Activated CD8-positive, alpha-beta memory T cell treated with anti-CD3 and anti-CD28 coated beads for 1 hour (primary cell): ENCODE results near the gene OR52N2.

Experiments
- DNase-seq, 2 donors: peaks; one replicate each; pipeline ENCODE4 v3.0.0-alpha.2; 2020; ENCODE audit warnings: low read depth in 1 of 2; ENCODE audit errors: extremely low read depth in 1 of 2

Gene OR52N2

GRCh38 chr11:5808500-5809121 lies at the start of gene OR52N2:
Gene OR52N2 (plus strand): TSS chr11:5808924. CDS start chr11:5820336, 11,412 bp downstream.
- peak; percentile 25 to 48 for DNase-seq

- DNase-seq: no peak
These were observed 41.7 kb upstream of the OR52N2 start for GRCh38 chr11:5767056-5767455.

DNA sequence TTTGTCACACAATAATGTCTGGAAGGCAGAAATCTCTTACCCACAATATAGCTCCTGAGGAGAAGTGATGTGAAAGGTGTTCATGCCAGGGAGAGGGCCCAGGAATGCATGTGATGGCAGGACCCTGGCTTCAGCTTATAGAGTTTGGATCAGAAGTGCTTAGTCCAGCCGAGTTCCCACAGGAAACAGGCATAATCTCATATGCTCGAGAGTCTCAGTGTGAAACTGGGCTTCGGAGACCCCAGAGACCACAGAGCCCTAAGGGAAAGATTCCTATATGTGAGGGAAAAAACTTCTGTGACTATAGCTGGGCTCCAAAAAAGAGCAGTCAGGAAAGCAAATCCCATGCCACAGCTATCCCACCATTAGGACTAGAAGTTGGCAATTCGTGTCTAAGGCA lies 25.5 kb upstream of the OR52N2 start, which contains the start of gene OR52N5:
Gene OR52N5, minus strand, starts transcription at position 101 of the 400 bp plus-strand sequence. CDS start 4,721 bp downstream, outside the sequence.
- DNase-seq: no peak

- no peak for DNase-seq
These were observed 17.6 kb upstream of the OR52N2 start, which contains the start of gene OR52N1 for GRCh38 chr11:5791165-5791564. Gene OR52N1 (minus strand): TSS chr11:5791265. CDS start chr11:5788816, 2,449 bp downstream.

DNA sequence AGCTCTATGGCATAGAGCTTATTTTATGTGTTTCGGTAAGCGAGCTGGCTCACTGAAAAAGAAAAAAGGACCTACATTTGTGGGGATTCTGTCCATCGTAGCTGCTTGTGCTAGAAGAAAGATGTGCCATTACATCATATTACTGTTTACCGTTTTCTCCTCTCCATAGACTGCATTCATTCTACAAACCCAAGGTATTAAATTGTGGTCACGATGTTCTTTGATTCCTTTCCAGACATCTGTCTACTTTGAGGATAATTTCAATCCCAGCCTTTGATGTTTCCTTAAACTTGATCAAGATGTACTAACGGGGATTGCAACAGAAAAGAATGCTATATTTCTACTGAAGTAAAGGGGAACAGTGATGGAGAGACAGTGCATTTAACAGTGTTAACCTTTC lies 12.2 kb upstream of the OR52N2 start:
- no peak for DNase-seq

- no peak for DNase-seq
These were observed 4.7 kb upstream of the OR52N2 start for GRCh38 chr11:5803982-5804381.

GRCh38 chr11:5807580-5807979 lies 1.1 kb upstream of the OR52N2 start:
- no peak for DNase-seq

DNA sequence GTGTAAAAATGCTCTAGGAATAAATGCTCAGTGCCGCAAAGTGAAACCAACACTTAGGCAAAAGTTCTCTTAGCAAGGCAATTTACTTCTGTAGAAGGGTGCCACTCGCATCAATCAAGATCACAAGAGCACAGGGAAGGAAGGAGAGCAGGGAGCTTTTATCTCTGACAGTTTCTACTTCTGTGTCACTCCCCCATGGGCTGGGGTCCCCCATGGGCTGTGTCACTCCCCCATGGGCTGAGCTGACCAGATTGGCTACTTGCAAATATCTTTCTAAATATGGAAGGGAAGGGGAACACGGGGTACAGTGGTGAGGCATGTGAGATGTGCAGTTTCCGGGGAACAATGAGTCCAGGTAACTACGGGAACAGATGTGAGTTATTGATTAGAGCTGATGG lies 397 bp downstream of the OR52N2 start:
- DNase-seq: no peak

- DNase-seq: no peak
These were observed 1.4 kb downstream of the OR52N2 start for GRCh38 chr11:5809905-5810795.

GRCh38 chr11:5815534-5815933 lies 6.8 kb downstream of the OR52N2 start:
- DNase-seq: no peak

GRCh38 chr11:5818245-5818886 lies 9.6 kb downstream of the OR52N2 start:
- DNase-seq: no peak

DNA sequence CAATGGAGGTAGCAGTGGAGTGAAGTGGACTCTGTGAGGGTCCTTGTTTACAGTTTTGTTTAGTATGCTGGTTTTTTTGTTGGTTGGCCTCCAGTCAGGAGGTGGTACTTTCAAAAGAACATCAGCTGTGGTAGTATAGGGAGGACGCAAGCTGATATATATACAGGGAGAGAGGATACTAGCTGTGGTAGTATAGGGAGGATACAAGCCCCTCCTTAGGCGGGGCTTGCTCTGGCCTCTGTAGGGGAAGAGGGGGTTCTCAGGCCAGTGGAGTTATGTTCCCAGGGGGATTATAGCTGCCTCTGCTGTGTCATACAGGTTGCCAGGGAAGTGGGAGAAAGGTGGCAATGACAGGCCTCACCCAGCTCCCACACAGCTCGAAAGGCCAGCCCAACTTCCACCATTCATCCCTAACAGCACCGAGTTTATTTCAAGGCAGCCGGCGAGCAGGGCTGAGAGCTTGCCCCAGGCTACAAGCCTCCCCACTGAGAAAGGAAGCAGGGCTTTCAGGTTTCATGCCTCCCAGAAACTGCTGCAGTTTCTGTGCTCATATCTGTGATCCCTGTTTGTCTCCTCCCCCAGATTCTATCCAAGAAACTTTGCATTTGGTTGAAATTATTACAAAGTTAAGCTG lies 22.6 kb downstream of the OR52N2 start:
- no peak for DNase-seq

DNA sequence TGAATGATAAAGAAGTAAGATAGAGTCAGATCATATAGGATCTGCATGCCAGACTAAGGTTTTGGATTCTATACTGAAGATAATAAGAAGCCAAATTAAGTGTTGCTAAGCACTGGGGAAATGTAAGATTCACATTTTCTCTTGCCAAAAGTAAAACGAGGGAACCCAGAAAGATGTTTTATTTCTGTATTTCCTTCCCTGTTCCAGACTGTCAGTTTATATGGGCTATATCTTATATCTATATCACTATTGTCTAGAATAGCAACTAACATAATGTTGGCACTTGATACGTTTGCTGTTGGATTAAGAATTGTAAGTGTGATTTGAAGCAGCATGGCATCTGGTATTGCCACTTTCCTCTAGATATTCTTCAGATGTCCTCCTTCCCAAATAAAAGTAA lies 24.7 kb downstream of the OR52N2 start:
- DNase-seq: no peak

GRCh38 chr11:5837695-5838094 lies 29.0 kb downstream of the OR52N2 start:
- no peak for DNase-seq

GRCh38 chr11:5841797-5842196 lies 33.1 kb downstream of the OR52N2 start, which contains the start of gene OR52E6:
Gene OR52E6 (minus strand): TSS chr11:5841897. CDS start chr11:5841897, 0 bp downstream.
- no peak for DNase-seq

- DNase-seq: no peak
These were observed 38.0 kb downstream of the OR52N2 start for GRCh38 chr11:5846701-5847100.

DNA sequence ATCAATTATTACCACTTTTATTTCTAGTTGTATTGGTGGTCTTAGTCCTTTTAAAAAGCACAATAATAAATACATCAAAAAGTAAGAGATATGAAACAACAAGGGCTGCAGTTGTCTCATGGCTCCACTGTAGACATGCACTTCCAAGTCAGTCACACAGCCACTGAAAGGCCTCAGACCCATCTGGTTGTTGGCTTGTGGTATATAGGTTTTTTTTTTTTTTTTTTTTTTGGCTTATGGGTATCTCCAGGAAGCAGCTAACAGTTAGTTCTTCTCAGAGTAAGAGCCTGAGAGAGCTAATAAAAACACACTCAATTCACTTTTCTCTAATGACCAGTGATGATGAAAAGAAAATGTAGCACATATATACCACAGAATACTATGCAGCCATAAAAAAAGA lies 39.0 kb downstream of the OR52N2 start:
- no peak for DNase-seq

DNA sequence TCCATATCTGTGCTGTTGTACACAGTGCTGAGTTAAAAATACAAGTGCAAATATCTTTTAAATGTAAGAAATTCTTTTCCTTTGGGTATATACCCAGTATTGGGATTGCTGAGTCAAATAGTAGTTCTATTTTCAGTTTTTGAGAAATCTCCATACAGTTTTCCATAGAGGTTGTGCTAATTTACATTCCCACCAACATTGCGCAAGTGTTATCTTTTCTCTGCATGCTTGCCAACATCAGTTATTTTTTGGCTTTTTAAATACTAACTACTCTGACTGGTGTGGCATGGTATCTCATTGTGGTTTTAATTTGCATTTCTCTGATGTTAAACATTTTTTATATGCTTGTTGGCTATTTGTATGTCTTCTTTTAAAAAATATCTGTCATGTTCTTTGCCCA lies 42.3 kb downstream of the OR52N2 start:
- DNase-seq: no peak

DNA sequence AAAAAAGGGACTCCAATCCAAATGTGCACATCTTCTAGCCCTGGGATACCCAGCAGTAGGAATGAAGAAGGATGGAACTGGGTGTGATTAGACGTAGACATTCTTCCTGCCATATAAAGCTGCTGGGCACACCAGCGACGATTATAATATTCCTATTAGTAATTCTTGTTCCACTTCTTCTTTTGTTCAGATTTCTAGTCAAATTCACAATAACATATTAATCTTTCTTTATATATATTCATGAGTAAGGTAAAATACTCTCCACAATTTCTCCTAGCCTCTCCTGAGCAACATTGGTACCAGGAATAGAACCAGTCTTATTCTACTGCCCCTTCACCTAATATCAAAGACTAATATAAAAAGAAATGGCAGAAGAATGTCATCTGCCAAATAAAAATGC lies 48.9 kb downstream of the OR52N2 start, which contains the start of gene OR52E8:
Gene OR52E8, minus strand, starts transcription at position 101 of the 400 bp plus-strand sequence. Its CDS starts 0 bp downstream, at position 101.
- DNase-seq: no peak

DNA sequence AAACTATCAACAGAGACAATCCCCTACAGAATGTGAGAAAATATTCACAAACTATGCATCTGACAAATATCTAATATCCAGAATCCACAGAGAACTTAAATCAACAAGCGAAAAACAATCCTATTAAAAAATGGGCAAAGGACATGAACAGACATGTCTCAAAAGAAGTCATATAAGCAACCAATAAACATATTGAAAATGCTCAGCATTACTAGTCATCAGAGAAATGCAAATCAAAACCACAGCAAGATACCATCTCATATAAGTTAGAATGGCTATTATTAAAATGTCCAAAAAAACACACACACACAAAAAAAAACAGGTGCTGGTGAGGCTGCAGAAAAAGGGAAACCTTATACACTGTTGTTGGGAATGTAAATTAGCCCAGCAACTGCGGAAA lies 57.1 kb downstream of the OR52N2 start:
- DNase-seq: no peak
